CD4-positive, alpha-beta T cell treated with Interleukin-4 for 4 hours (primary cell): Measurements from ENCODE around the gene LONP1.
"Not testable (repeated sequence)": the region's sequence is repeated elsewhere in the genome, so short reads cannot be mapped to it uniquely, and the experiment has no call there.

Source experiments
- DNase-seq: peaks from one replicate; pipeline ENCODE4 v3.0.0-alpha.2; 2020

The LONP1 gene

GRCh38 chr19:5711713-5712161 lies 8.2 kb downstream of the LONP1 start:
- DNase-seq = no peak

- no peak for DNase-seq
Observed at GRCh38 chr19:5711025-5711424, 8.9 kb downstream of the LONP1 start.

- no peak for DNase-seq
Observed at GRCh38 chr19:5707576-5708575, 12.1 kb downstream of the LONP1 start.

- DNase-seq = no peak
Observed at GRCh38 chr19:5706876-5707573, 12.9 kb downstream of the LONP1 start.

GRCh38 chr19:5705552-5705951 lies 14.4 kb downstream of the LONP1 start:
- DNase-seq = no peak

- no peak for DNase-seq
Observed at GRCh38 chr19:5703819-5704818, 15.8 kb downstream of the LONP1 start.

GRCh38 chr19:5702053-5702410 lies 17.9 kb downstream of the LONP1 start:
- DNase-seq = not testable (repeated sequence)

- DNase-seq = no peak
Observed at GRCh38 chr19:5700455-5701092, 19.4 kb downstream of the LONP1 start.

GRCh38 chr19:5698635-5699422 lies 21.1 kb downstream of the LONP1 start:
- DNase-seq = no peak

GRCh38 chr19:5697890-5698634 lies 21.9 kb downstream of the LONP1 start:
- no peak for DNase-seq

- DNase-seq = no peak
Observed at GRCh38 chr19:5697022-5697889, 22.7 kb downstream of the LONP1 start.

GRCh38 chr19:5696196-5697021 lies 23.5 kb downstream of the LONP1 start:
- no peak for DNase-seq

GRCh38 chr19:5695649-5696195 lies 24.2 kb downstream of the LONP1 start:
- DNase-seq = no peak

GRCh38 chr19:5694956-5695648 lies 24.8 kb downstream of the LONP1 start:
- DNase-seq = no peak

- no peak for DNase-seq
Observed at GRCh38 chr19:5694167-5694955, 25.6 kb downstream of the LONP1 start.
